ENCODE measurements around the gene SMURF1.

DNA sequence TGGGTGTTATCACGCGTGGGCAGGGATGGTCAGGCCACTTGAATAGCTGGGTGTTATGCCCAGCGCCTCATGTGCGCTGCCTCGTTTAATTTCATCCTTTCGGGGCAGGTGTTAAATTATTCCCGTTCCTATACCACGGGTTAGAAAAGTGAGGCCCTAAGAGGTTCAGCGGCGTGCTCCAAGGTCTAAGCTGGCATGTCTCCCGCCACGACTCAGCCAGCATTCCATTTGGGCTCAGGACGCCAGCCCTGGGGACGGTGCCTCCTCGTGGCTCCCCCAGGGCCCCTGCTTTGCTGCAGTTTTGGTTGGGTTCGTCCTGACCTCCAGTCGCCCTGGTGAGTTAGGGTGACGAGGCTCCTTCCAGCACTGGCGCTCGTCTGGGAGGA is 141.1 kb downstream of the SMURF1 start:
- no peak for TF ChIP-seq CTCF (IDR thresholded peaks at IDR 0.05; ENCODE audit: poor library complexity, severe bottlenecking)
- TF ChIP-seq EP300 (conservative IDR thresholded peaks at IDR 0.05; ENCODE audit: poor library complexity, severe bottlenecking), result no peak
- no peak for TF ChIP-seq RAD21 (conservative IDR thresholded peaks at IDR 0.05)
- TF ChIP-seq SMC3 (conservative IDR thresholded peaks at IDR 0.05; ENCODE audit: poor library complexity), result no peak
